ENCODE data around the gene HNF4A.

HNF4A gene

GRCh38 chr20:44392088-44392775 is 36.7 kb downstream of the HNF4A start:
- DNase-seq, result no peak

- no peak for DNase-seq
These were observed 37.5 kb downstream of the HNF4A start for GRCh38 chr20:44392776-44393607.

- no peak for DNase-seq
These were observed 38.3 kb downstream of the HNF4A start for GRCh38 chr20:44393608-44394451.

- no peak for DNase-seq
These were observed 38.9 kb downstream of the HNF4A start for GRCh38 chr20:44394452-44394701.

GRCh38 chr20:44394702-44395460 is 39.4 kb downstream of the HNF4A start:
- DNase-seq, result no peak

GRCh38 chr20:44395461-44396340 is 40.2 kb downstream of the HNF4A start:
- no peak for DNase-seq

- no peak for DNase-seq
These were observed 41.1 kb downstream of the HNF4A start for GRCh38 chr20:44396369-44397130.

GRCh38 chr20:44398335-44398734 is 42.8 kb downstream of the HNF4A start:
- DNase-seq, result no peak

GRCh38 chr20:44399446-44399845 is 43.9 kb downstream of the HNF4A start:
- DNase-seq, result no peak

- DNase-seq, result no peak
These were observed 45.1 kb downstream of the HNF4A start for GRCh38 chr20:44400671-44400969.

- DNase-seq, result no peak
These were observed 45.7 kb downstream of the HNF4A start for GRCh38 chr20:44400970-44401769.

- DNase-seq, result no peak
These were observed 46.4 kb downstream of the HNF4A start for GRCh38 chr20:44401770-44402390.

- no peak for DNase-seq
These were observed 47.1 kb downstream of the HNF4A start for GRCh38 chr20:44402391-44403193.

GRCh38 chr20:44403194-44404112 is 48.0 kb downstream of the HNF4A start:
- DNase-seq, result no peak

- DNase-seq, result no peak
These were observed 49.0 kb downstream of the HNF4A start for GRCh38 chr20:44404204-44405181.

All from hypothalamus (tissue), 51 donors.